HL-60 (cell line): ENCODE results near the gene CYP1A2.
A peak's percentile ranks its signal among the peaks of the same experiment; 100 is the strongest.

Source experiments
- POLR2AphosphoS5 ChIP-seq: IDR thresholded peaks from 2 replicates; pipeline ENCODE4 v1.6.1; 2012; ENCODE audit warnings: low read depth
- REST ChIP-seq: IDR thresholded peaks from 2 replicates; pipeline ENCODE4 v1.6.1; 2012; ENCODE audit warnings: low read depth; ENCODE audit not compliant: insufficient replicate concordance
- TF ChIP-seq, protein P1 (sequence below): IDR thresholded peaks from one replicate; pipeline ENCODE4 v1.5.1; 2011; ENCODE audit warnings: low read length, control low read depth, inconsistent platforms; ENCODE audit not compliant: insufficient read depth

DNA sequence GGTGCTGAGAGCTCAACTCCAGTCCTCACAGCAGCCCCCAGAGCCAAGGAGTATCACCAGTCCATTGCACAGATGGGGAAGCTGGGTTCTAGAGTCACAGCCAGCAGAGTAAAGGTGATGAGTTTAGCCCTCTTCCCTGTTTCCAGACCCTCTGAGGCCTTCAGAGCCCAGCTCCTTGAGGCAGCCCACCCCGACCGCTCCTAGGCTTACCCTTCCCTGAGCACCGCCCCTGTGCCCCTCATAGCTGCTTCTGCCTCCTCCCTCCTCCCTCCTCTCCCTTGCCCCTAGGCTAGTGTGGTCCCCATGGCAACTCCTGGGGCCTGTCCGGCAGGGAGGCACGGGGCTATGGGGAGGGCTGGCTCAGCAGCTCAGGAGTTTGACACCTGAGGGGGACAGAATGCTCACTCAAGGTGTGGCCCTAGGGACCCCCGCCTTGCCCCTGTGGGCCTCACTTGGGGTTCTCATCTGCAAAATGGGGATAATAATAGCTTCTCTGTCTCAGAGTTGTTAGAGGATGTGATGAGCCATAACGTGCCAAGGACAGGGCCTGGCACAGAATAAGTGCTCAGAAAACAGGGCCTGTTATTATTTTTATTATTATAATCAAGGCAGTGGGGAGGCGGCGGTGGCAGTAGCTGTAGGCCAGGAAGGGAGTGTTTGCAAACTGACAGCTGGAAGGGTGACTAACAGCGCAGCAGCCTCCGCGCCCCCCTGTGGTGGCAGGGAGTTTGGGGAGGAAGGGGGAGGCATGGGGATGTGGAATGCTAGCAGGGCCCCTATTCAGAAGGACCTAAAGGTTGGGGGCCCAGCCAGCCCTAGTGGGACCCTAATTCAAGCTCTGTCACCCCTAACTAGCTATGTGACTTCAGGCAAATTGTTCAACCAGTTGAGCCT lies 44.7 kb downstream of the CYP1A2 start:
- TF ChIP-seq, protein P1, sequence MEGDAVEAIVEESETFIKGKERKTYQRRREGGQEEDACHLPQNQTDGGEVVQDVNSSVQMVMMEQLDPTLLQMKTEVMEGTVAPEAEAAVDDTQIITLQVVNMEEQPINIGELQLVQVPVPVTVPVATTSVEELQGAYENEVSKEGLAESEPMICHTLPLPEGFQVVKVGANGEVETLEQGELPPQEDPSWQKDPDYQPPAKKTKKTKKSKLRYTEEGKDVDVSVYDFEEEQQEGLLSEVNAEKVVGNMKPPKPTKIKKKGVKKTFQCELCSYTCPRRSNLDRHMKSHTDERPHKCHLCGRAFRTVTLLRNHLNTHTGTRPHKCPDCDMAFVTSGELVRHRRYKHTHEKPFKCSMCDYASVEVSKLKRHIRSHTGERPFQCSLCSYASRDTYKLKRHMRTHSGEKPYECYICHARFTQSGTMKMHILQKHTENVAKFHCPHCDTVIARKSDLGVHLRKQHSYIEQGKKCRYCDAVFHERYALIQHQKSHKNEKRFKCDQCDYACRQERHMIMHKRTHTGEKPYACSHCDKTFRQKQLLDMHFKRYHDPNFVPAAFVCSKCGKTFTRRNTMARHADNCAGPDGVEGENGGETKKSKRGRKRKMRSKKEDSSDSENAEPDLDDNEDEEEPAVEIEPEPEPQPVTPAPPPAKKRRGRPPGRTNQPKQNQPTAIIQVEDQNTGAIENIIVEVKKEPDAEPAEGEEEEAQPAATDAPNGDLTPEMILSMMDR = peak; percentile 2
- TF ChIP-seq REST = no peak
- TF ChIP-seq POLR2AphosphoS5 = no peak
